ENCODE data around the gene CYB5R3. TPM values are rescaled to one million over a fixed set of nuclear protein-coding genes. Genes with fewer than 3 reads are reported as not detected.

Gene CYB5R3
- total RNA-seq (2022; extraction: Qiagen RNA extraction; ENCODE audit: low read depth): 91.7 to 123 TPM (median 114 TPM) in 5 replicates

DNA sequence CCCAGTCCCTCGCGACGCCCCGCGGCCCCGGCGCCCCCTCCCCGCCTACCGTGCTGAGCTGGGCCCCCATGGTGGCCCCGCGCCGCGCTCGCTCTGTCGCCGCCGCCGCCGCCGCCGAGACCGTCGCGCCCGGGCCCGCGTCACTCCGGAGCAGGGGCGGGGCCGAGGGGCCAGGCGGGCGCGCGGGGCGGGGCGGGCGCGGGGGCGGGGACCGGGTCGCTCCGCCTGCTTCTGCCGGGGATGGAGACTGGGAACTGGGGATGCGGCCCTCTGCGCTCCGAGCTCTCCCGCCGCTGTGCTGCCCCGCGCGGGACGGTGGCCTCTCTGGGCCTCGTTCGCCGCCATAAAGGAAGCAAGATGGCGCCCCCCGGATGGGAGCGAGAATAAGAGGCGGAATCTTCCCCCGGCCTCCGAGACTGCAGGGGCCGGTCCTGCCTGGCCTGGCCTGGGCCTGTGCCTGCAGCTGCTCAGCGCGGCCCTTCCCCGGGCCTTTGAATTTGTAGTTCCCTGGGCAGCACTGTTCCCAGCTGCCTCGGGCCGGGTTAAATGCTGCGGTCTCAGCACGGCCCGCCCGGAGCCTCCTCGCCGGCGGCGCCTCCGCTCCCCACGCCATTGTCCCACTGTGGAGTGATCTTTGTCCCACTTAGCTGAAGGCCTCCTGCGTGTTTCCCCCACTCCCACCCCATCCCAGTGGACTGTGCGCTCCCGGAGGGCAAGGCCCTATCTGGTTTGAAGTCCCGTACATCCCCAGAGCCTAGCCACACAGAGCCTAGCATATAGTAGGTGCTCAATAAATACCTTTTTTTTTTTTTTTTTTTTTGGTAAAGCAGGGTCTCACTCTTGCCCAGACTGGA is at the start of gene CYB5R3:
Gene CYB5R3, minus strand, starts transcription at position 147 of the 854 bp plus-strand sequence. Its CDS starts 77 bp downstream, at position 70.

DNA sequence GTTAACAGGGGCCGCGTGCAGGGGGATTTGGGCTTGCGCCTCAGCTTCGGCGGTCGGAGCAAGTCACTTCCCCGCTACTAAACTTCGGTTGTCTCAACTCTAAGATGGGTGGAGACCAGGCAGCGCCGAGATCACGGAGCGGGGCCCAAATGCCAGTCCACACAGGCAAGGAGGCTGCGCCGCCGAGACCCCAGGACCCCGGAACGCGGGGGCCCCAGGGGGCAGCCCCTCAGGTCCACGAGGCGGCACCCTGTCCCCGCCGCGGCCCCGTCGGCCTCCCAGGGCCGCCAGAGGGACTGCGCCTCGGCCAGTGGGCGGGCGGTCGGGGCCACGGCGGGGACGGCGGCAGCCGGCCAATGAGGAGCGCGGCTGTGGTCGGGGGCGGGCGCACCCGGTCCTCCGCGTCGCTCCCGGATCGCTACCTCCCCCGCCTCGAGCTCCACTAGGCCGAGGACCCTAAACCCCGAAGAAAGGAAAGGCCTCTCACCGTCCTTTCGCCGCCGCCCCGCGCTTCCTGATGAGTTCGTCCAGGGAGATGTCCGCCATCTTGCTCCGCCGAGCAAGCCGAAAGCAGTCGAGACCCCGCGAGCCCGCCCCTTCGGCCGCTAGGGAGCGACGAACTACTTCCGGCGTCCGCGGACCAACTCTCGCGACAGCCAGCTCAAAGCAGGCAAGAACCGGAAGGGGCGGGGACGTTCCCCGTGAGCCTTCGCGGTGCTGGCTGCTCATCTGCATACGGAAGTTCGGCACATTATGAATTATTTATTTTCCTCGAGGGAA is 34.7 kb downstream of the CYB5R3 start, which contains the start of gene POLDIP3:
Gene POLDIP3, minus strand, starts transcription at position 572 of the 780 bp plus-strand sequence. Its CDS starts 26 bp downstream, at position 546.

Other genes starting within 250 kb of the CYB5R3 start
- gene NFAM1, start 217.0 kb downstream of the CYB5R3 start, total RNA-seq (2022; extraction: Qiagen RNA extraction; ENCODE audit: low read depth): not detected in 5 replicates
- 45.1 to 65.1 TPM (median 56.7 TPM) in 5 replicates for gene RRP7A, start 129.6 kb downstream of the CYB5R3 start, total RNA-seq (2022; extraction: Qiagen RNA extraction; ENCODE audit: low read depth)
- 0.13 to 0.59 TPM (median 0.24 TPM) in 3 of 5 replicates, not detected in the others for gene SERHL2, start 95.4 kb downstream of the CYB5R3 start, total RNA-seq (2022; extraction: Qiagen RNA extraction; ENCODE audit: low read depth)
- 35.5 to 41.8 TPM (median 39.1 TPM) in 5 replicates for gene POLDIP3, start 34.5 kb downstream of the CYB5R3 start, total RNA-seq (2022; extraction: Qiagen RNA extraction; ENCODE audit: low read depth)
- not detected in 5 replicates for gene ATP5MGL, start 8.8 kb downstream of the CYB5R3 start, total RNA-seq (2022; extraction: Qiagen RNA extraction; ENCODE audit: low read depth)
- 15.2 to 24.7 TPM (median 24.1 TPM) in 5 replicates for gene A4GALT, start 71.5 kb upstream of the CYB5R3 start, total RNA-seq (2022; extraction: Qiagen RNA extraction; ENCODE audit: low read depth)
- 19.0 to 24.4 TPM (median 22.3 TPM) in 5 replicates for gene ARFGAP3, start 207.9 kb upstream of the CYB5R3 start, total RNA-seq (2022; extraction: Qiagen RNA extraction; ENCODE audit: low read depth)

Measured in A549 treated with GW870086 at 1 μM for 4 hours (cell line).